ENCODE results near the gene HMGN3. TPM values are rescaled to one million over a fixed set of nuclear protein-coding genes. Genes with fewer than 3 reads are reported as not detected.

Gene HMGN3
- total and polyA plus RNA-seq, 2 of the 13 experiments (the other 11 are each of a cell fraction or from before 2014, with no cell fraction given) = 67.9 to 145 TPM

DNA sequence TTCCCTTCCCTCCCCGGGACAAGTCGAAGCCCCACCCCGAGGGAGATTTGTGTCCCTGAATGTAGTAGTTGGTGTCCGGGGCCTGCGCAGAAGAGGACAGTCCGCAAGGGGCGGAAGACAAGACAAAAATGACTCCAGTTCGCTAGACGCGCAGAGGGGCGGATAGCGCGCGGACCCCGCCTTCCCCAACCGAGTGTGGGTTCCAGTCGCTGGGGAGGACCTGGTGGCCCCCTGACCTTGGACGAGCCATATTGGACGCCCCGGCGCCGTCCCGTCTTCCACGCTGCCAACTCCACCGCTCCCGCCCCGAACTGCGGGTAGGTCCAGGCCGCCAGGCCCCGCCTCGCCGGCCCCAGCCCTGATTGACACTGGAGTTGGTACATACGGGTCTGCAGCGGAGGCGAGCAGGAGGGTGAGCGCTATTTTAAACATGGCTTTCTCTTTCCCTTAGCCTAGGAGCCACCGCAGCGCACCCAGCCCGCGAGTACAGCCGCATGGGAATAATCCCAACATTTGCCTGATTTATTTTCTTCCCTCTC is 802 bp downstream of the HMGN3 start (continued):
- TF ChIP-seq, protein P1, sequence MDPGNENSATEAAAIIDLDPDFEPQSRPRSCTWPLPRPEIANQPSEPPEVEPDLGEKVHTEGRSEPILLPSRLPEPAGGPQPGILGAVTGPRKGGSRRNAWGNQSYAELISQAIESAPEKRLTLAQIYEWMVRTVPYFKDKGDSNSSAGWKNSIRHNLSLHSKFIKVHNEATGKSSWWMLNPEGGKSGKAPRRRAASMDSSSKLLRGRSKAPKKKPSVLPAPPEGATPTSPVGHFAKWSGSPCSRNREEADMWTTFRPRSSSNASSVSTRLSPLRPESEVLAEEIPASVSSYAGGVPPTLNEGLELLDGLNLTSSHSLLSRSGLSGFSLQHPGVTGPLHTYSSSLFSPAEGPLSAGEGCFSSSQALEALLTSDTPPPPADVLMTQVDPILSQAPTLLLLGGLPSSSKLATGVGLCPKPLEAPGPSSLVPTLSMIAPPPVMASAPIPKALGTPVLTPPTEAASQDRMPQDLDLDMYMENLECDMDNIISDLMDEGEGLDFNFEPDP (CRISPR knock-in tag; conservative IDR thresholded peaks at IDR 0.05) = no peak
- TF ChIP-seq, protein P2, sequence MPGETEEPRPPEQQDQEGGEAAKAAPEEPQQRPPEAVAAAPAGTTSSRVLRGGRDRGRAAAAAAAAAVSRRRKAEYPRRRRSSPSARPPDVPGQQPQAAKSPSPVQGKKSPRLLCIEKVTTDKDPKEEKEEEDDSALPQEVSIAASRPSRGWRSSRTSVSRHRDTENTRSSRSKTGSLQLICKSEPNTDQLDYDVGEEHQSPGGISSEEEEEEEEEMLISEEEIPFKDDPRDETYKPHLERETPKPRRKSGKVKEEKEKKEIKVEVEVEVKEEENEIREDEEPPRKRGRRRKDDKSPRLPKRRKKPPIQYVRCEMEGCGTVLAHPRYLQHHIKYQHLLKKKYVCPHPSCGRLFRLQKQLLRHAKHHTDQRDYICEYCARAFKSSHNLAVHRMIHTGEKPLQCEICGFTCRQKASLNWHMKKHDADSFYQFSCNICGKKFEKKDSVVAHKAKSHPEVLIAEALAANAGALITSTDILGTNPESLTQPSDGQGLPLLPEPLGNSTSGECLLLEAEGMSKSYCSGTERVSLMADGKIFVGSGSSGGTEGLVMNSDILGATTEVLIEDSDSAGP (CRISPR knock-in tag; IDR thresholded peaks at IDR 0.05; ENCODE audit: borderline replicate concordance) = peak; percentile 61; the same call in 1 of the 2 replicates
- TF ChIP-seq, protein P3, sequence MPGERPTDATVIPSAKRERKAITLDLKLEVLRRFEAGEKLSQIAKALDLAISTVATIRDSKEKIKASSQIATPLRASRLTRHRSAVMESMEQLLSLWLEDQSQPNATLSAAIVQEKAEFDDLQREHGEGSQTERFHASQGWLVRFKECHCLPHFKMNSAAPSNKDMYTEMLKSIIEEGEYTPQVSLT (CRISPR knock-in tag; IDR thresholded peaks at IDR 0.05; ENCODE audit: borderline replicate concordance, low read depth) = no peak
- TF ChIP-seq POLR2A (IDR thresholded peaks at IDR 0.05; ENCODE audit: insufficient read depth in 1 of 2, low read depth in 2 of 2, low read length in 2 of 2) = peak; percentile 59 to 64; a peak in 3 of 4 replicates
- TF ChIP-seq IRF2 (CRISPR knock-in tag; IDR thresholded peaks at IDR 0.05) = peak; percentile 84; the same call in 1 of the 2 replicates
- TF ChIP-seq ZNF34 (CRISPR knock-in tag; IDR thresholded peaks at IDR 0.05; ENCODE audit: borderline replicate concordance) = 0 out of 2 replicates have a peak, but pooled peaks have one; percentile 64
- TF ChIP-seq, protein P4, sequence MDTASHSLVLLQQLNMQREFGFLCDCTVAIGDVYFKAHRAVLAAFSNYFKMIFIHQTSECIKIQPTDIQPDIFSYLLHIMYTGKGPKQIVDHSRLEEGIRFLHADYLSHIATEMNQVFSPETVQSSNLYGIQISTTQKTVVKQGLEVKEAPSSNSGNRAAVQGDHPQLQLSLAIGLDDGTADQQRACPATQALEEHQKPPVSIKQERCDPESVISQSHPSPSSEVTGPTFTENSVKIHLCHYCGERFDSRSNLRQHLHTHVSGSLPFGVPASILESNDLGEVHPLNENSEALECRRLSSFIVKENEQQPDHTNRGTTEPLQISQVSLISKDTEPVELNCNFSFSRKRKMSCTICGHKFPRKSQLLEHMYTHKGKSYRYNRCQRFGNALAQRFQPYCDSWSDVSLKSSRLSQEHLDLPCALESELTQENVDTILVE (CRISPR knock-in tag; IDR thresholded peaks at IDR 0.05) = peak; percentile 80
- TF ChIP-seq MEF2D (CRISPR knock-in tag; IDR thresholded peaks at IDR 0.05) = no peak; the same call in 1 of the 2 replicates
- TF ChIP-seq SMAD1 (CRISPR knock-in tag; IDR thresholded peaks at IDR 0.05; ENCODE audit: borderline replicate concordance, low read depth) = no peak
- TF ChIP-seq ZNF124 (CRISPR knock-in tag; IDR thresholded peaks at IDR 0.05) = peak; percentile 52; the same call in 1 of the 2 replicates
- peak; percentile 74 for TF ChIP-seq AGO2 (optimal IDR thresholded peaks at IDR 0.05; ENCODE audit: low read depth, low read length)
- TF ChIP-seq, protein P5, sequence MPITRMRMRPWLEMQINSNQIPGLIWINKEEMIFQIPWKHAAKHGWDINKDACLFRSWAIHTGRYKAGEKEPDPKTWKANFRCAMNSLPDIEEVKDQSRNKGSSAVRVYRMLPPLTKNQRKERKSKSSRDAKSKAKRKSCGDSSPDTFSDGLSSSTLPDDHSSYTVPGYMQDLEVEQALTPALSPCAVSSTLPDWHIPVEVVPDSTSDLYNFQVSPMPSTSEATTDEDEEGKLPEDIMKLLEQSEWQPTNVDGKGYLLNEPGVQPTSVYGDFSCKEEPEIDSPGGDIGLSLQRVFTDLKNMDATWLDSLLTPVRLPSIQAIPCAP (CRISPR knock-in tag; IDR thresholded peaks at IDR 0.05; ENCODE audit: low read depth) = no peak
- TF ChIP-seq TAF1 (CRISPR knock-in tag; IDR thresholded peaks at IDR 0.05) = peak; percentile 74
- TF ChIP-seq RBAK (CRISPR knock-in tag; IDR thresholded peaks at IDR 0.05) = no peak
- TF ChIP-seq SMYD3 (CRISPR knock-in tag; IDR thresholded peaks at IDR 0.05) = no peak; the same call in 1 of the 2 replicates
- TF ChIP-seq AKAP8 (CRISPR knock-in tag; IDR thresholded peaks at IDR 0.05) = peak; percentile 50; the same call in 1 of the 2 replicates
- no peak for TF ChIP-seq ZNF207 (IDR thresholded peaks at IDR 0.05; ENCODE audit: borderline replicate concordance)
- no peak for TF ChIP-seq ZNF550 (CRISPR knock-in tag; IDR thresholded peaks at IDR 0.05; ENCODE audit: borderline replicate concordance)
- TF ChIP-seq ZBTB20 (CRISPR knock-in tag; IDR thresholded peaks at IDR 0.05; ENCODE audit: borderline replicate concordance, low read depth) = peak; percentile 74; the same call in 1 of the 2 replicates
- TF ChIP-seq ZNF607 (CRISPR knock-in tag; IDR thresholded peaks at IDR 0.05; ENCODE audit: borderline replicate concordance) = 0 out of 2 replicates have a peak, but pooled peaks have one; percentile 32
- TF ChIP-seq, protein P6, sequence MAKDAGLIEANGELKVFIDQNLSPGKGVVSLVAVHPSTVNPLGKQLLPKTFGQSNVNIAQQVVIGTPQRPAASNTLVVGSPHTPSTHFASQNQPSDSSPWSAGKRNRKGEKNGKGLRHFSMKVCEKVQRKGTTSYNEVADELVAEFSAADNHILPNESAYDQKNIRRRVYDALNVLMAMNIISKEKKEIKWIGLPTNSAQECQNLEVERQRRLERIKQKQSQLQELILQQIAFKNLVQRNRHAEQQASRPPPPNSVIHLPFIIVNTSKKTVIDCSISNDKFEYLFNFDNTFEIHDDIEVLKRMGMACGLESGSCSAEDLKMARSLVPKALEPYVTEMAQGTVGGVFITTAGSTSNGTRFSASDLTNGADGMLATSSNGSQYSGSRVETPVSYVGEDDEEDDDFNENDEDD (CRISPR knock-in tag; IDR thresholded peaks at IDR 0.05; ENCODE audit: borderline replicate concordance) = peak; percentile 49; the same call in 1 of the 2 replicates
- 0 out of 2 replicates have a peak, but pooled peaks have one; percentile 32 for TF ChIP-seq SIX4 (CRISPR knock-in tag; IDR thresholded peaks at IDR 0.05)
- TF ChIP-seq THAP11 (CRISPR knock-in tag; IDR thresholded peaks at IDR 0.05) = peak; percentile 11; the same call in 1 of the 2 replicates
- no peak for TF ChIP-seq SP2 (CRISPR knock-in tag; IDR thresholded peaks at IDR 0.05)

Measured in HepG2 (cell line).